SU-DHL-6 (cell line): ENCODE data around the gene DDX56.

Source experiments
- EZH2phosphoT487 ChIP-seq: fragments of 200-600 bp; sonication (generic), shearing (Covaris generic); conservative IDR thresholded peaks from 2 replicates; pipeline ENCODE4 v1.6.1; 2018; ENCODE audit warnings: mild to moderate bottlenecking, antibody characterized with exemption, low read length, moderate library complexity, mixed read lengths
- TF ChIP-seq, protein P1 (sequence below): fragments of 200-600 bp; sonication (generic); IDR thresholded peaks from one replicate; pipeline ENCODE4 v1.5.1; 2017; ENCODE audit warnings: antibody characterized with exemption, mild to moderate bottlenecking, low read length, moderate library complexity; ENCODE audit not compliant: insufficient read depth, poor library complexity, severe bottlenecking

DNA sequence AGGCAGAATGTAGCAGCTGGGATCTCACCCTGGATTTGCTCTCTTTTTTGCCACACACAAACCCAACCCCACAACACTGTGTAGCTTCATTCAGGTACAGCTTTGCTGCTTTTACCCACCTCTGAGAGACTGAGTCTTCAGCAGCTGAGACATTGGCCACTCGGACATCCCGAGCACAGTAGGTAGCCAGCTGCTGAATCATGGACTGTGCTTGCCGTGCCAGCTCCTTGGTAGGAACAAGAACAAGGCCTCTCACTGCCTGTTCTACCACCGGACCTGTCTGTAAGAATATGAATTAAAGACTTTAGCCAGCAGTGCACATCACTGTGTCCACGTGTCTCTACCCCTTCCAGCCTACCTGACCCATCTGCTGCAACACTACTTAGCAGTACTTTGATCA lies 937 bp downstream of the DDX56 start:
- TF ChIP-seq, protein P1, sequence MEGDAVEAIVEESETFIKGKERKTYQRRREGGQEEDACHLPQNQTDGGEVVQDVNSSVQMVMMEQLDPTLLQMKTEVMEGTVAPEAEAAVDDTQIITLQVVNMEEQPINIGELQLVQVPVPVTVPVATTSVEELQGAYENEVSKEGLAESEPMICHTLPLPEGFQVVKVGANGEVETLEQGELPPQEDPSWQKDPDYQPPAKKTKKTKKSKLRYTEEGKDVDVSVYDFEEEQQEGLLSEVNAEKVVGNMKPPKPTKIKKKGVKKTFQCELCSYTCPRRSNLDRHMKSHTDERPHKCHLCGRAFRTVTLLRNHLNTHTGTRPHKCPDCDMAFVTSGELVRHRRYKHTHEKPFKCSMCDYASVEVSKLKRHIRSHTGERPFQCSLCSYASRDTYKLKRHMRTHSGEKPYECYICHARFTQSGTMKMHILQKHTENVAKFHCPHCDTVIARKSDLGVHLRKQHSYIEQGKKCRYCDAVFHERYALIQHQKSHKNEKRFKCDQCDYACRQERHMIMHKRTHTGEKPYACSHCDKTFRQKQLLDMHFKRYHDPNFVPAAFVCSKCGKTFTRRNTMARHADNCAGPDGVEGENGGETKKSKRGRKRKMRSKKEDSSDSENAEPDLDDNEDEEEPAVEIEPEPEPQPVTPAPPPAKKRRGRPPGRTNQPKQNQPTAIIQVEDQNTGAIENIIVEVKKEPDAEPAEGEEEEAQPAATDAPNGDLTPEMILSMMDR: no peak
- no peak for TF ChIP-seq EZH2phosphoT487
